ENCODE data around the gene TUBA1A. TPM values are rescaled to one million over a fixed set of nuclear protein-coding genes. Genes with fewer than 3 reads are reported as not detected.

The TUBA1A gene
- total RNA-seq, 2 donors from 2014 or later: 166 to 298 TPM

- peak; percentile 68 for DNase-seq
- 76 to 81% methylated on average over 14 to 19 of the region's 19 CpGs for WGBS, 2 experiments (ENCODE audit: insufficient coverage in 1 of 2, insufficient read length in 1 of 2)
- Mint-ChIP-seq H3K9me3 (no peaks in the 10 kb centered on the region), H3K4me1 (peaks cover 20% of the 10 kb centered on the region), H3K36me3 (ENCODE audit: low read depth) (no peaks in the 10 kb centered on the region), H3K4me3 (peak overlapping the region; percentile 81), H3K27me3 (ENCODE audit: insufficient read depth) (peaks cover 57% of the 10 kb centered on the region), H3K27ac (peak overlapping the region; percentile 35)
- no peak for TF ChIP-seq CTCF (conservative IDR thresholded peaks at IDR 0.05)
- Histone ChIP-seq H3K27me3 (ENCODE audit: control insufficient read depth, insufficient read depth, low read length, poor library complexity, severe bottlenecking) (peaks cover 48% of the 10 kb centered on the region), H3K9ac (ENCODE audit: extremely low read depth, low read length, poor library complexity, severe bottlenecking) (no peak overlapping the region), H3K9me3 (ENCODE audit: control insufficient read depth, low read length) (no peaks in the 10 kb centered on the region), H3K27ac (ENCODE audit: low read depth, low read length) (peak overlapping the region; percentile 98), H3K4me1 (ENCODE audit: control insufficient read depth, insufficient read depth, low read length) (peaks cover 9% of the 10 kb centered on the region), H3K4me3 (ENCODE audit: low read length) (no peak overlapping the region), H3K36me3 (ENCODE audit: control insufficient read depth, insufficient read depth, low read length) (no peaks in the 10 kb centered on the region)
Observed at GRCh38 chr12:49233842-49234526, 45.1 kb upstream of the TUBA1A start.

DNA sequence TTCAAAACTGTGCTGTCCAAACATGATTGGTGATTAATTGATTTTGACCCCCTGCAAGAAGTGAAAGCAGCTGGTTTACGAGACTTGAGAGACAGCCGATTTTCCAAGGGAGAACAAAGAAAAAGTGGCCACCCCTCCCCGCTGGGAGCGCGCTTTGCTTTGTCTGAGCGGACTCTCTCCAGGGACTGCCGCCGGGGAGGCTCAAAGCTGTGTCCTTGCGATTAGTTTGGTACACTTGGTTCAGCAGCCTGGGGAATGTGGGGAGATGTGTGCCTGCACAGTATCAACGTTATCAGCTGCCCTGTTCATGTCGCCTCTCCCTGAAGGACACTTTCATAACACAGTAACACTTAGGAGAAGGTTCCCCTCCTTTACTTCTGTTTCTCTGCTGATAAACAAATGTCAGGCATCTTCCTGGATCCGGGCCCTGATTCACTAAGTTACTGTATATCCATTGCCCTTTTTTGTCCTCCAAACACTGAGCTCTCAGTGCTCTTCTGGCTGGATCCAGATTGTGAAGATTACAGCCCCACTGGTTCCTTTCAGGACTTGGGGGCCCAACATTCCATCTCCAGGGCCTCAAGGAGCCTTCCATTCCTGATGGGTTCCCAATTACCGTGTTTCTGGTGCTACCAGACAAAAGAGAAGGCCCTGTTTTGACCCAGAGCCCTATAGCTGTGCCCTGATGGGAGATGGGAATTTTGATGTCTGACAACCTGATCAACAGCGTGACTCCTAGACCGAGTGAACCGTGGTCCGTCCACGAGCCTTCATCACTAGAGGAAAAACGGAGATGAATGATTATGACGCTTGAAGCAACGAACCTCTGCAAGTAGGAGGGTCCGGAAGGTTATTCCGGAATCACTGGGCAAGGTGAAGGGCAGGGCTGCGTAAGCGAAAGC lies 44.3 kb upstream of the TUBA1A start:
- Histone ChIP-seq H3K27me3 (ENCODE audit: control insufficient read depth, insufficient read depth, low read length, poor library complexity, severe bottlenecking) (peaks cover 49% of the 10 kb centered on the region), H3K4me1 (ENCODE audit: control insufficient read depth, insufficient read depth, low read length) (peaks cover 9% of the 10 kb centered on the region), H3K27ac (ENCODE audit: low read depth, low read length) (peak overlapping the region; percentile 98), H3K36me3 (ENCODE audit: control insufficient read depth, insufficient read depth, low read length) (no peaks in the 10 kb centered on the region), H3K9ac (ENCODE audit: extremely low read depth, low read length, poor library complexity, severe bottlenecking) (no peak overlapping the region), H3K9me3 (ENCODE audit: control insufficient read depth, low read length) (no peaks in the 10 kb centered on the region), H3K4me3 (ENCODE audit: low read length) (no peak overlapping the region)
- Mint-ChIP-seq H3K4me3 (peak overlapping the region; percentile 24), H3K27ac (peak overlapping the region; percentile 30), H3K4me1 (peaks cover 22% of the 10 kb centered on the region), H3K36me3 (ENCODE audit: low read depth) (no peaks in the 10 kb centered on the region), H3K27me3 (ENCODE audit: insufficient read depth) (peaks cover 62% of the 10 kb centered on the region), H3K9me3 (no peaks in the 10 kb centered on the region)
- peak; percentile 21 for TF ChIP-seq CTCF (conservative IDR thresholded peaks at IDR 0.05)
- peak; percentile 88 for DNase-seq
- 63 to 69% methylated on average over 18 to 25 of the region's 25 CpGs for WGBS, 2 experiments (ENCODE audit: insufficient coverage in 1 of 2, insufficient read length in 1 of 2)

- Histone ChIP-seq H3K4me1 (ENCODE audit: control insufficient read depth, insufficient read depth, low read length) (peaks cover 9% of the 10 kb centered on the region), H3K4me3 (ENCODE audit: low read length) (no peak overlapping the region), H3K27ac (ENCODE audit: low read depth, low read length) (peak overlapping the region; percentile 98), H3K27me3 (ENCODE audit: control insufficient read depth, insufficient read depth, low read length, poor library complexity, severe bottlenecking) (peaks cover 60% of the 10 kb centered on the region), H3K9ac (ENCODE audit: extremely low read depth, low read length, poor library complexity, severe bottlenecking) (no peak overlapping the region), H3K9me3 (ENCODE audit: control insufficient read depth, low read length) (no peaks in the 10 kb centered on the region), H3K36me3 (ENCODE audit: control insufficient read depth, insufficient read depth, low read length) (no peaks in the 10 kb centered on the region)
- Mint-ChIP-seq H3K9me3 (no peaks in the 10 kb centered on the region), H3K36me3 (ENCODE audit: low read depth) (no peaks in the 10 kb centered on the region), H3K27me3 (ENCODE audit: insufficient read depth) (peaks cover 68% of the 10 kb centered on the region), H3K4me1 (peaks cover 28% of the 10 kb centered on the region), H3K27ac (no peak overlapping the region), H3K4me3 (no peak overlapping the region)
- 59 to 76% methylated on average over 6 to 9 of the region's 9 CpGs for WGBS, 2 experiments (ENCODE audit: insufficient coverage in 1 of 2, insufficient read length in 1 of 2)
- TF ChIP-seq CTCF (conservative IDR thresholded peaks at IDR 0.05): no peak
- peak; percentile 54 for DNase-seq
Observed at GRCh38 chr12:49231878-49232655, 43.2 kb upstream of the TUBA1A start.

All from endodermal cell (in vitro differentiated cells).